Immature natural killer cell (primary cell): ENCODE measurements around the gene EXO1. TPM values are rescaled to one million over a fixed set of nuclear protein-coding genes. Genes with fewer than 3 reads are reported as not detected.
"Not testable (repeated sequence)": the region's sequence is repeated elsewhere in the genome, so short reads cannot be mapped to it uniquely, and the experiment has no call there.

Source experiments
- DNase-seq, 3 donors: peaks; one replicate each; pipeline ENCODE4 v3.0.0; 2022; ENCODE audit warnings: mixed read lengths in 1 of 3
- H3K27ac Mint-ChIP-seq, 6 donors: one replicate each; pipeline ENCODE4 v1.8.0; 2020; ENCODE audit warnings: mixed read lengths in 6 of 6, mild to moderate bottlenecking in 5 of 6, inconsistent platforms in 4 of 6, moderate library complexity in 3 of 6
- H3K27me3 Mint-ChIP-seq, 3 donors: one replicate each; pipeline ENCODE4 v1.8.0; 2020 to 2021; ENCODE audit warnings: low read depth in 3 of 3, mild to moderate bottlenecking in 3 of 3, mixed read lengths in 3 of 3, moderate library complexity in 3 of 3, inconsistent platforms in 1 of 3
- H3K36me3 Mint-ChIP-seq, 3 donors: one replicate each; pipeline ENCODE4 v1.8.0; 2020; ENCODE audit warnings: mixed read lengths in 3 of 3, inconsistent platforms in 2 of 3, mild to moderate bottlenecking in 2 of 3
- H3K4me1 Mint-ChIP-seq, 2 donors: one replicate each; pipeline ENCODE4 v1.8.0; 2020; ENCODE audit warnings: inconsistent platforms in 2 of 2, mild to moderate bottlenecking in 2 of 2, mixed read lengths in 2 of 2, moderate library complexity in 1 of 2
- H3K4me3 Mint-ChIP-seq, 5 donors: one replicate each; pipeline ENCODE4 v1.8.0; 2020; ENCODE audit warnings: mild to moderate bottlenecking in 5 of 5, mixed read lengths in 5 of 5, inconsistent platforms in 3 of 5, moderate library complexity in 3 of 5
- H3K9me3 Mint-ChIP-seq, 6 donors: one replicate each; pipeline ENCODE4 v1.8.0; 2020; ENCODE audit warnings: mild to moderate bottlenecking in 6 of 6, mixed read lengths in 6 of 6, inconsistent platforms in 4 of 6, moderate library complexity in 3 of 6
- polyA plus RNA-seq, 3 donors: library from polyadenylated mRNA; unstranded; fragments of 300-500 nt; fragmentation: Illumina TruSeq; gene quantifications; one replicate each; pipeline ENCODE4 v1.2.3, GENCODE V29; 2021

Gene EXO1
- polyA plus RNA-seq, 3 donors from 2014 or later, result 0.49 to 0.63 TPM; not detected in 1

GRCh38 chr1:241822846-241823245 lies 25.2 kb upstream of the EXO1 start:
- DNase-seq, result no peak
- Mint-ChIP-seq H3K9me3 (peaks cover 0 to 3% (median 0%) of the 10 kb centered on the region in 6 donors), H3K4me3 (no peak overlapping the region), H3K27ac (no peak overlapping the region), H3K4me1 (no peaks in the 10 kb centered on the region), H3K27me3 (peaks cover 3 to 10% (median 7%) of the 10 kb centered on the region in 3 donors), H3K36me3 (no peaks in the 10 kb centered on the region)

- no peaks in the 10 kb centered on the region for H3K4me1 Mint-ChIP-seq
- H3K9me3 Mint-ChIP-seq, result no peaks in the 10 kb centered on the region
These were observed 24.1 kb upstream of the EXO1 start for GRCh38 chr1:241823925-241824324.

GRCh38 chr1:241825581-241825980 lies 22.4 kb upstream of the EXO1 start:
- Mint-ChIP-seq H3K27me3 (peaks cover 3 to 8% (median 7%) of the 10 kb centered on the region in 3 donors), H3K4me1 (no peaks in the 10 kb centered on the region), H3K4me3 (no peak overlapping the region), H3K27ac (no peak overlapping the region), H3K9me3 (no peaks in the 10 kb centered on the region), H3K36me3 (no peaks in the 10 kb centered on the region)
- DNase-seq, result no peak

More at GRCh38 chr1:241823925-241824324, 24.1 kb upstream of the EXO1 start:
- no peak for DNase-seq
- H3K36me3 Mint-ChIP-seq, result no peaks in the 10 kb centered on the region
- peaks cover 3 to 8% (median 5%) of the 10 kb centered on the region in 3 donors for H3K27me3 Mint-ChIP-seq
- no peak overlapping the region for H3K4me3 Mint-ChIP-seq
- no peak overlapping the region for H3K27ac Mint-ChIP-seq

GRCh38 chr1:241826613-241827012 lies 21.4 kb upstream of the EXO1 start:
- H3K4me3 Mint-ChIP-seq, H3K36me3 Mint-ChIP-seq, H3K27ac Mint-ChIP-seq, H3K4me1 Mint-ChIP-seq, DNase-seq, H3K27me3 Mint-ChIP-seq, H3K9me3 Mint-ChIP-seq: not testable (repeated sequence)

- DNase-seq, result no peak
- Mint-ChIP-seq H3K36me3 (no peaks in the 10 kb centered on the region), H3K4me1 (no peaks in the 10 kb centered on the region), H3K27ac (no peak overlapping the region), H3K9me3 (no peaks in the 10 kb centered on the region), H3K27me3 (peaks cover 4 to 10% (median 8%) of the 10 kb centered on the region in 3 donors), H3K4me3 (no peak overlapping the region)
These were observed 20.7 kb upstream of the EXO1 start for GRCh38 chr1:241827264-241827663.

GRCh38 chr1:241828463-241829021 lies 19.5 kb upstream of the EXO1 start:
- Mint-ChIP-seq H3K27me3 (peaks cover 6 to 7% (median 7%) of the 10 kb centered on the region in 3 donors), H3K36me3 (no peaks in the 10 kb centered on the region), H3K4me1 (no peaks in the 10 kb centered on the region), H3K9me3 (no peaks in the 10 kb centered on the region), H3K4me3 (no peak overlapping the region), H3K27ac (no peak overlapping the region)
- no peak for DNase-seq

- H3K4me1 Mint-ChIP-seq, result no peaks in the 10 kb centered on the region
- H3K36me3 Mint-ChIP-seq, result no peaks in the 10 kb centered on the region
- no peak overlapping the region for H3K27ac Mint-ChIP-seq
- H3K27me3 Mint-ChIP-seq, result peaks cover 4 to 10% (median 9%) of the 10 kb centered on the region in 3 donors
- no peaks in the 10 kb centered on the region for H3K9me3 Mint-ChIP-seq
- DNase-seq, result no peak
- no peak overlapping the region for H3K4me3 Mint-ChIP-seq
These were observed 18.5 kb upstream of the EXO1 start for GRCh38 chr1:241829468-241829867.

GRCh38 chr1:241834733-241835377 lies 13.1 kb upstream of the EXO1 start:
- no peak overlapping the region for H3K27ac Mint-ChIP-seq
- no peaks in the 10 kb centered on the region for H3K9me3 Mint-ChIP-seq
- H3K27me3 Mint-ChIP-seq, result peaks cover 5 to 14% (median 10%) of the 10 kb centered on the region in 3 donors
- H3K4me3 Mint-ChIP-seq, result no peak overlapping the region
- no peaks in the 10 kb centered on the region for H3K4me1 Mint-ChIP-seq
- DNase-seq, result no peak
- H3K36me3 Mint-ChIP-seq, result no peaks in the 10 kb centered on the region

GRCh38 chr1:241836941-241837340 lies 11.1 kb upstream of the EXO1 start:
- H3K36me3 Mint-ChIP-seq, result no peaks in the 10 kb centered on the region
- H3K27ac Mint-ChIP-seq, result no peak overlapping the region
- no peak overlapping the region for H3K4me3 Mint-ChIP-seq
- H3K4me1 Mint-ChIP-seq, result no peaks in the 10 kb centered on the region
- H3K9me3 Mint-ChIP-seq, result no peaks in the 10 kb centered on the region
- DNase-seq, result no peak
- H3K27me3 Mint-ChIP-seq, result peaks cover 7 to 10% (median 7%) of the 10 kb centered on the region in 3 donors

- no peaks in the 10 kb centered on the region for H3K4me1 Mint-ChIP-seq
- no peaks in the 10 kb centered on the region for H3K36me3 Mint-ChIP-seq
- no peaks in the 10 kb centered on the region for H3K9me3 Mint-ChIP-seq
- no peak overlapping the region for H3K4me3 Mint-ChIP-seq
- no peak for DNase-seq
- peaks cover 4 to 10% (median 6%) of the 10 kb centered on the region in 3 donors for H3K27me3 Mint-ChIP-seq
- no peak overlapping the region for H3K27ac Mint-ChIP-seq
These were observed 10.6 kb upstream of the EXO1 start for GRCh38 chr1:241837416-241837815.

- H3K9me3 Mint-ChIP-seq, result no peaks in the 10 kb centered on the region
- no peak overlapping the region for H3K27ac Mint-ChIP-seq
- H3K27me3 Mint-ChIP-seq, result peaks cover 4 to 10% (median 8%) of the 10 kb centered on the region in 3 donors
- H3K4me1 Mint-ChIP-seq, result no peaks in the 10 kb centered on the region
- no peak for DNase-seq
- no peaks in the 10 kb centered on the region for H3K36me3 Mint-ChIP-seq
- H3K4me3 Mint-ChIP-seq, result no peak overlapping the region
These were observed 10.1 kb upstream of the EXO1 start for GRCh38 chr1:241837901-241838300.

GRCh38 chr1:241838897-241839296 lies 9.1 kb upstream of the EXO1 start:
- no peak for DNase-seq
- Mint-ChIP-seq H3K27ac (no peak overlapping the region), H3K9me3 (no peaks in the 10 kb centered on the region), H3K4me3 (no peak overlapping the region), H3K27me3 (peaks cover 4 to 9% (median 8%) of the 10 kb centered on the region in 3 donors), H3K4me1 (no peaks in the 10 kb centered on the region), H3K36me3 (no peaks in the 10 kb centered on the region)

GRCh38 chr1:241839369-241839979 lies 8.5 kb upstream of the EXO1 start:
- no peak for DNase-seq
- peaks cover 4 to 7% (median 6%) of the 10 kb centered on the region in 3 donors for H3K27me3 Mint-ChIP-seq
- no peaks in the 10 kb centered on the region for H3K36me3 Mint-ChIP-seq
- H3K27ac Mint-ChIP-seq, result no peak overlapping the region
- no peaks in the 10 kb centered on the region for H3K4me1 Mint-ChIP-seq
- no peaks in the 10 kb centered on the region for H3K9me3 Mint-ChIP-seq
- no peak overlapping the region for H3K4me3 Mint-ChIP-seq

GRCh38 chr1:241840164-241840563 lies 7.8 kb upstream of the EXO1 start:
- H3K4me1 Mint-ChIP-seq, result no peaks in the 10 kb centered on the region
- H3K27ac Mint-ChIP-seq, result no peak overlapping the region
- H3K27me3 Mint-ChIP-seq, result peaks cover 2 to 5% (median 4%) of the 10 kb centered on the region in 3 donors
- H3K36me3 Mint-ChIP-seq, result no peaks in the 10 kb centered on the region
- H3K4me3 Mint-ChIP-seq, result no peak overlapping the region
- no peak for DNase-seq
- H3K9me3 Mint-ChIP-seq, result no peaks in the 10 kb centered on the region
